ENCODE measurements around the gene DUOX1.
A peak's percentile ranks its signal among the peaks of the same experiment; 100 is the strongest.

DNA sequence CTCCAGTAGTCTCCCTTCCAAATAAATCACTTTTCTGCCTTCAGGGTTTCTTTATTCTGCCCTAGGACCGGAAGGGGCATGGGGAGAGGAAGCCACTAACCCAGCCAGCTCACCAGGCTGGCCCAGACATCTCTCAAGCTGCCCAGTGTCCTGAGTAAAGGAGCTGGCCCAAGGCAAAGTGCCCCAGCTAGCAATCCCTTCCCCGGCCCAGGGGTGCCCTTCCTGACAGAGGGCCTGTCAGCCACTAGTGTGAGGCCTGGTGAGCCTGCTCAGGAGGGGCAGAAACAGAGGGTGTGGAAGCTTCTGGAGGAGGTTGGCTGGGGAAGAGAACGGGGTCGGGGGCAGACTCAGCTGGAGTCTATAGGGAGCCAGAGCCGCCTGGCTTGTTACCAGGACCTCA, 35.7 kb downstream of the DUOX1 start:
- TF ChIP-seq POLR2A (IDR thresholded peaks at IDR 0.05; ENCODE audit: low read depth, low read length), result no peak
- TF ChIP-seq POLR2AphosphoS5 (IDR thresholded peaks at IDR 0.05; ENCODE audit: low read depth, low read length), result 0 out of 2 replicates have a peak, but pooled peaks have one; percentile 15
- no peak for TF ChIP-seq TAF1 (IDR thresholded peaks at IDR 0.05; ENCODE audit: low read depth, low read length)
- no peak for TF ChIP-seq SPI1 (IDR thresholded peaks at IDR 0.05; ENCODE audit: low read depth, low read length)
- TF ChIP-seq PAX5 (IDR thresholded peaks at IDR 0.05; ENCODE audit: insufficient read depth, low read length, severe bottlenecking), result no peak

All from GM12891 (cell line).